ENCODE measurements around the gene FUT3.

DNA sequence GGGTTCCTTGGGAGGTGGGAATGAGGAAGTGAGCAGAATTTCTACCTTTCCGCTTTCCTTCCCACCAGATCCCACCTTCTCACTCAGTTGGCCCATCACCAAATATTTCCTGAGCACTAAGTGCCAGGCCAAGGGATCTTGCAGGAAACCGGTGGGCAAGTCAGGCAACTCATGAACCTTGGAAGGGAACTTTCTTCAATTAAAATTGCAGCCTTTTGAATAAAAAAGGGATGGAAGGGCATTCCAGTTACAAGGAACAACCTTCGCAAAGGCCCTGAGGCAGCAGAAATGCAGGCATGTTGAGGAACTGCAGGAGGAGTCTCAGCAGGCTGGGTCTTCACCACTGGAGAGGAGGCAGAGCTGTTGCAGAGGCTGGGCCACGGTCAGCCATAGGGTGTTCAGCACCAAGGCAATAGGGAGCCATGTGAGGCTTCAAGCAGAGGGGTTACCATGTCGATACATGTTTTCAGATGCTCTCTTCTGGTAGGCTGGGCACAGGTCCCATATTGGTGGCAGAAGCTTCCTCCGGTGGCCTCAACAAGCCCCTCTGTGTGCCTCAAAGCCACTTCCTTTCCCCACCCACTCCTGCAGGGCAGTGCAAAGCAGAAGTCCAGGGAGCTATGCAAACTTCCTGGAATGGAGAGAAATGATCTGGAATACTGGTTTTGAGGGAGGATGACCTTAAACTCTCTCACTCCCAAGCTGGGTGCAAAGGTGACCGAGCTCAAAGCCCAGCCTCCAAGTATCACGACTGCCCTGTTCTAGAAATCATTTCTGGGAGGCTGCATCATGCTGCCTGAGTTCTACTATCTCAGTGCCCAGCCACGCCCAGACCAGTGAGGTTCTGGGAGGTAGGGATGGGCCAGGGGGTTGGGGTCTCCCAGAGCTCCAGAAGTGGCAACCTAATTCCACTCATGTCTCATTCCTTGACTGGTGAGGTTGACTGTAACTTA is 11.9 kb downstream of the FUT3 start, which contains the start of gene FUT6:
- TF ChIP-seq POLR2A (IDR thresholded peaks at IDR 0.05; ENCODE audit: low read depth, low read length): no peak
- TF ChIP-seq PAX5 (IDR thresholded peaks at IDR 0.05; ENCODE audit: insufficient read depth, low read length, severe bottlenecking): no peak
